Testis (tissue), 2 donors: ENCODE measurements around the gene SULT1A3.

ENCODE experiments used
- CTCF ChIP-seq, 3 experiments: fragments of 450-650 bp in 2 of 3; fragments of 200-600 bp in 1 of 3; sonication (generic) in 1 of 3; IDR thresholded peaks; one replicate each; pipeline ENCODE4 v1.5.1; 2016 to 2019; ENCODE audit warnings: antibody characterized with exemption in 3 of 3, mild to moderate bottlenecking in 2 of 3, moderate library complexity in 1 of 3
- POLR2A ChIP-seq: fragments of 450-650 bp; IDR thresholded peaks from one replicate; pipeline ENCODE4 v1.6.1; 2017; ENCODE audit warnings: antibody characterized with exemption, mild to moderate bottlenecking, moderate library complexity

GRCh38 chr16:30184891-30185682, 14.0 kb upstream of the SULT1A3 start:
- TF ChIP-seq POLR2A (no peak), CTCF (IDR thresholded peaks at IDR 0.05) (no peak)
